Peyer's patch (tissue), 4 donors: Measurements from ENCODE around the gene EIF4E1B.

Experiments used
- CTCF ChIP-seq, 6 experiments: fragments of 450-650 bp in 4 of 6; fragments of 200-600 bp in 2 of 6; sonication (generic) in 1 of 6; IDR thresholded peaks; one replicate each; pipeline ENCODE4 v1.5.1; 2017 to 2019; ENCODE audit warnings: antibody characterized with exemption in 6 of 6, mild to moderate bottlenecking in 3 of 6, moderate library complexity in 1 of 6
- POLR2A ChIP-seq, 2 donors: fragments of 450-650 bp; IDR thresholded peaks; one replicate each; pipeline ENCODE4 v1.5.1; 2017; ENCODE audit warnings: antibody characterized with exemption in 2 of 2, mild to moderate bottlenecking in 2 of 2, moderate library complexity in 2 of 2

GRCh38 chr5:176691524-176691923 is 61.0 kb downstream of the EIF4E1B start:
- no peak for TF ChIP-seq CTCF (IDR thresholded peaks at IDR 0.05)
- no peak for TF ChIP-seq POLR2A (IDR thresholded peaks at IDR 0.05)
